ENCODE data around the gene LAMC3. TPM values are rescaled to one million over a fixed set of nuclear protein-coding genes. Genes with fewer than 3 reads are reported as not detected.
"Not testable (repeated sequence)": the region's sequence is repeated elsewhere in the genome, so short reads cannot be mapped to it uniquely, and the experiment has no call there.

LAMC3 gene
- total RNA-seq, 2 experiments from 2014 or later = 0.27 TPM

DNA sequence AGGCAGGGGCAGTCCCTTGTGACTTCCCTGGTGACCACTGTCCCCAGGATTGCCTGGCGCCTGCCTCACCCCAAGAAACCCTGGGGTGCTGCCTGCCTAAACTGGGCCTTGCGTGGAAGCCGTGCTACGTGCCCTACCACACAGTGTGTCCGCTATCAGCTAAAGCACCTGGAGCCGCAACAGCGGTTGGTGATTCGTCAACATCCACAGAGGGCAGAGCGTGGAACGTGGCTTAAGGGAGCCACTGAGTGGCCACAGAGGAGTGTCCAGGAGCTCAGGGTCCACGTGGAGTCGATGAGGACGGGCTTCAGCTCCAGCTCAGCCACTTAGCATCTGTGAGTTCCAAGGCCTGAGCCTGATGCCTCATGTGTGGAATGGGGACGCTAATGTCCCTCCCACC lies 25.3 kb downstream of the LAMC3 start:
- no peak overlapping the region for H3K27ac Mint-ChIP-seq
- H3K27me3 Mint-ChIP-seq = no peaks in the 10 kb centered on the region
- ChIA-PET POLR2A (no interaction called here), CTCF (no interaction called here)
- DNase-seq = no peak
- no peaks in the 10 kb centered on the region for H3K9me3 Mint-ChIP-seq
- H3K4me1 Mint-ChIP-seq = no peaks in the 10 kb centered on the region
- no peaks in the 10 kb centered on the region for H3K36me3 Mint-ChIP-seq (ENCODE audit: low read depth)
- no peak overlapping the region for H3K4me3 Mint-ChIP-seq

DNA sequence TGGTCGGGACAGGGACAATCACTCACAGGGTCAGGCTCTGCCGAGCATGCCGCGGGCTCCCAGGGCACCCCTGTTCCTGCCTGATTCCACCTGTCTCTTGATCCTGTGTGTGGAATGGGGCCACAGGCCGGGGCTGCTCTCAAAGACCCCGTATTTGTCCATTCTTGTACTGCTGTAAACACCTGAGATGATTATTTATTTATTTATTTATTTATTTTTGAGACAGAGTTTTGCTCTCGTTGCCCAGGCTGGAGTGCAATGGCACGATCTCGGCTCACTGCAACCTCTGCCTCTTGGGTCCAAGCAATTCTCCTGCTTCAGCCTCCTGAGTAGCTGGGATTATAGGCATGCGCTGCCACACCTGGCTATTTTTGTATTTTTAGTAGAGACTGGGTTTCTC lies 25.8 kb downstream of the LAMC3 start:
- H3K9me3 Mint-ChIP-seq; H3K36me3 Mint-ChIP-seq (ENCODE audit: low read depth); H3K4me1 Mint-ChIP-seq; DNase-seq; POLR2A ChIA-PET; H3K4me3 Mint-ChIP-seq; H3K27ac Mint-ChIP-seq; H3K27me3 Mint-ChIP-seq: not testable (repeated sequence)
- CTCF ChIA-PET = interaction anchor here (1.3 kb wide), 1 partner anchor 12 kb away, joined by 4 read pairs; no protein-coding TSS in a partner anchor

DNA sequence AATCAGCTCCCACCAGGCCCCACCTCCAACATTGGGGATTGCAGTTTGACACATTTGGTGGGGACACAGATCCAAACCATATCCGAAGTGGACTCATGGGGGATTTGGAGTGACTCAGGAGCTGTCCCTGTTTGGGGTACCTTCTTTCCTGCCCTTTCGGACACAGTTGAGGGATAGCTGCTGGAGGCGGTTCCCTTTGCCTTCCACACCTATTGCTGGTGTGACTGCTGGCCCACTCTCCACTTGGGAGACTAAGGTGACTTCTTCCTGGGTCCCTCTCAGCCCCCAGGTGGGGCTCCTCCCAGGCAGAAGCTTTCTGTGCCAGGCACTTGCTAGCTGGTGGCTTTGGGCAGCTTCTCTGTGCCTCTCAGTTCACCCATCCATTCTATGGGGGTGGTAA lies 26.6 kb downstream of the LAMC3 start:
- Mint-ChIP-seq H3K9me3 (no peaks in the 10 kb centered on the region), H3K4me3 (no peak overlapping the region), H3K27ac (no peak overlapping the region), H3K4me1 (no peaks in the 10 kb centered on the region), H3K27me3 (no peaks in the 10 kb centered on the region), H3K36me3 (ENCODE audit: low read depth) (no peaks in the 10 kb centered on the region)
- no peak for DNase-seq
- POLR2A ChIA-PET = no interaction called here
- CTCF ChIA-PET = interaction anchor here (1.3 kb wide), 1 partner anchor 11 kb away, joined by 4 read pairs; no protein-coding TSS in a partner anchor

DNA sequence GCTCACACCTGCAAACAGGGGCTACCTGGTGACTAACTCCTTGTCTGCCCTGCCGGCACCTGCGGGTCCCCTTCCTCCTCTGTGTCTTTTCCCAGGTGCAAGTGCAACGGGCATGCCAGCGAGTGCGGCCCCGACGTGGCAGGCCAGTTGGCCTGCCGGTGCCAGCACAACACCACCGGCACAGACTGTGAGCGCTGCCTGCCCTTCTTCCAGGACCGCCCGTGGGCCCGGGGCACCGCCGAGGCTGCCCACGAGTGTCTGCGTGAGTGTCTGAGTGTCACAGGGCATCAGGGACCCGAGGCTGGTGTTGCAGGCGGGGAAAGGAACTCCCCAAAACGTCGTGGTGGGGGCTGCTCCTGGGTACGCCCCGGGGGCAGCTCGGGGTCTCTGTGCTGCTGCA lies 27.1 kb downstream of the LAMC3 start:
- CTCF ChIA-PET = interaction anchor here (1.3 kb wide), 1 partner anchor 11 kb away, joined by 4 read pairs; no protein-coding TSS in a partner anchor

DNA sequence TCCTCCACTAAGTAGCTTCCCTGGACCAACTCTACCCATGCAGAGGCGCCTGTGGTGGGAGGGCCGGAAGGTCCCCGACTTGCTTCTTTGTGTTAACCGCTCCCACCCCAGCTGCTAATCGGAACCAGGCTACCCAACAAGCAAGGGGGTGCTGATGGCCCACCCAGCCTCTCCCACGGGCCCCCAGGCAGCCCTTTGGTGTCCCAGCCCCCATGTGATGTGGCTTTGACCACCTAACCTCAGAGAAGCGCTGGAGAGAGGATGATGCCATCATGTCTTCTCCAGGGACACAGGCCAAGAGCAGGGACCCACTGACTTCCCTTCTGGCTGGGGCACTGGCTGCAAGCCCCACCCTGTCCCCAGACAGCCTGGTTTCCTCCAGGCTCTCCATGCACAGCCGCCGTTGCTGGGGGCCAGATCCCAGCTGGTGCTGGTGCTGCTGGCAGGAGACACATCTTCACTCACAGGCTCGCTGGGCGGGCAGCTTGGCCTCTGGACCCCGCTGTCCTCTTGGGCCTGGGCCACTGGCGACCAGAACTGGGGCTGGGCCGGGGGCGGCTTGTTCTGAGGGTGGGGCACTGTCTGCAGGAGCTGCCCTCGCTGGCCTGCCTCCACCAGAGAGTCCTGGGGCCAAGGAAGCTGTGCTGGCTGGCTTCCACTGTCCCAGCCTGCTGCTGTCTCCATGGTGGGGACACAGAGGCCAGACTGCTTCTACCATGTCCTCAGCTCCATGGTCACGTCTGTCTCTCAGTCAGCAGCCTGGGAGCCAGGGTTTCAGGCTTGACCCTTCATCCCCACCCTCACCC lies 27.8 kb downstream of the LAMC3 start:
- CTCF ChIA-PET = interaction anchor here (2.0 kb wide), 1 partner anchor 9 kb away, joined by 6 read pairs; no protein-coding TSS in a partner anchor
- no peak for DNase-seq
- no peaks in the 10 kb centered on the region for H3K36me3 Mint-ChIP-seq (ENCODE audit: low read depth)
- POLR2A ChIA-PET = no interaction called here
- no peaks in the 10 kb centered on the region for H3K4me1 Mint-ChIP-seq
- no peak overlapping the region for H3K27ac Mint-ChIP-seq
- no peak overlapping the region for H3K4me3 Mint-ChIP-seq
- H3K27me3 Mint-ChIP-seq = no peaks in the 10 kb centered on the region
- H3K9me3 Mint-ChIP-seq = no peaks in the 10 kb centered on the region

More for the DNA sequence above, 27.1 kb downstream of the LAMC3 start:
- no peak overlapping the region for H3K27ac Mint-ChIP-seq
- no peaks in the 10 kb centered on the region for H3K36me3 Mint-ChIP-seq (ENCODE audit: low read depth)
- no peaks in the 10 kb centered on the region for H3K27me3 Mint-ChIP-seq
- no peak for DNase-seq
- POLR2A ChIA-PET = no interaction called here
- H3K4me1 Mint-ChIP-seq = no peaks in the 10 kb centered on the region
- no peaks in the 10 kb centered on the region for H3K9me3 Mint-ChIP-seq
- H3K4me3 Mint-ChIP-seq = no peak overlapping the region

DNA sequence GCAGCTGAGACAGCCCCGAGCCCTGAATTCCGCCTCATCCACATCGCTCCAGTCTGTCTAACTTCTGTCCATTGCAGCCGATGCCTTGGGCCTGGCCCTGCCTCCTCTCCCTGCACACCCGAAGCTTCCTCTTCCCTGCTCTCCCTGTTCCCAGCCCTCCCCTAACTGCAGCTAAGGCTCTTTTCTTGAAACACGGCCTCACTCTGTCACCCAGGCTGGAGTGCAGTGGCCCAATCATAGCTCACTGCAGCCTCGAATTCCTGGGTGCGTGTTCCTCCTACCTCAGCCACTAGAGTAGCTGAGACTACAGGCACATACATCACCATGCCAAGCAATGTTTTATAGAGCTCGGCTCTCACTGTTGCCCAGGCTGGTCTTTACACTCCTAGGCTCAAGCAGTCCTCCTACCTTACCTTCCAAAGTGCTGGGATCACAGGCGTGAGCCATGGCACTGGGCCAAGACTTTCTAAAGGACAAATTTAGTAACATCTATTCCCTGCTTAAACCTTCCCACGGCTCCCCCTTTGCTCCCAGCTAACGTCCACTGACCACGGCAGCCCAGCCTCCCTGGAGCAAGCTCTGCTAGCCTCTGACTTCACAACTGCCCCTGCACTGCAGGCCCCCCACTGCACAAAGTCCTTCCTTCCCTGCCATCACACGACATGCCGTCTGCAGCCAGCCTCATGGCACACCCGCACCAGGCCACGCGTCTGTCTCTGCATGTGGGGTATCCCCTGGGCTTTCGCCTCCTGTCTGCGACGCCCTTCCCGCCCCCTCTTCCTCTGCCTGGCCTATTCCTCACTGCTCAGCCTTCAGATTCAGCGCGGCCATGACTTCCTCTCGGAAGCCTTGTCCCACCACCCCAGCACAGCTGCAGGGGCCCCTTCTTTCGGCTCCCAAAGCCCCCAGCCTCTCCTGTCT lies 28.6 kb downstream of the LAMC3 start:
- Mint-ChIP-seq H3K27ac (no peak overlapping the region), H3K4me3 (no peak overlapping the region), H3K9me3 (no peaks in the 10 kb centered on the region), H3K36me3 (ENCODE audit: low read depth) (no peaks in the 10 kb centered on the region), H3K4me1 (no peaks in the 10 kb centered on the region), H3K27me3 (no peaks in the 10 kb centered on the region)
- ChIA-PET CTCF (interaction anchor here (0.7 to 2.0 kb wide), 2 partner anchors 8 to 13 kb away, joined by 3 to 6 read pairs; no protein-coding TSS in a partner anchor), POLR2A (no interaction called here)
- DNase-seq = no peak

DNA sequence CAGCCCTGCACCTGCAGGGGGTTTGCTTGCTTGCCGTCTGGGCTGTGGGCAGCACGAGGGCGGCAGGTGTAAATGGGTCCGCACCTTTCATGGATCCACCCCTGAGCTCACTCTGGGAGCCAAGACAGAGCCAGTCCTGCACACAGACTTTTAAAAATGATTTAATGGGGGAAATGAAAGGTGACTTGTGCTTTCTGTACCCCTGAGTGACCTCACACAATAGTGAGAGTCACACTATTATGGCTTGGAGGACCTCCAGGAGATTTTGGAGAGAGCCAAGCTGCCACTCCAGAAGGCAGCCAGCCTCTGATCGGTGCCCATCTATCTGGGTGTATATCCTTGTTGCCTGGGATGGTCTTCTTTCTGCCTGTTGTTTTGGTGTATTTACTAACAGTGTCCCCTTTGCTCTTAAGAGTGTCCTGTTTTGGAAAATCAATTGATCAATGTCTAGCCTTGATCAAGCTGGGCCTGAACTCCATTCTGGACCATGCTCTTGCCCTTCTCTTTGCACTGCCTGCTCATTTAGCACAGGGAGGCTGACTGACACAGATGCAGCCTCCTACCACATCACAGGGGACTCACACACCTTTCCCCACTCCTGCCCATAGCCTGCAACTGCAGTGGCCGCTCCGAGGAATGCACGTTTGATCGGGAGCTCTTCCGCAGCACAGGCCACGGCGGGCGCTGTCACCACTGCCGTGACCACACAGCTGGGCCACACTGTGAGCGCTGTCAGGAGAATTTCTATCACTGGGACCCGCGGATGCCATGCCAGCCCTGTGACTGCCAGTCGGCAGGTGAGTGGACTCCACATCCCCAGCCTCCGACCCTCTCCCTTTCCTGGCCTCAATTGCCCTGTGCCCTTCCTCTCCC lies 29.5 kb downstream of the LAMC3 start:
- peaks cover 1% of the 10 kb centered on the region for H3K4me1 Mint-ChIP-seq
- no peak overlapping the region for H3K4me3 Mint-ChIP-seq
- CTCF ChIA-PET = interaction anchor here (2.0 kb wide), 1 partner anchor 8 kb away, joined by 6 read pairs; no protein-coding TSS in a partner anchor
- no peak for DNase-seq
- no peak overlapping the region for H3K27ac Mint-ChIP-seq
- no peaks in the 10 kb centered on the region for H3K36me3 Mint-ChIP-seq (ENCODE audit: low read depth)
- H3K9me3 Mint-ChIP-seq = no peaks in the 10 kb centered on the region
- H3K27me3 Mint-ChIP-seq = no peaks in the 10 kb centered on the region
- POLR2A ChIA-PET = no interaction called here

DNA sequence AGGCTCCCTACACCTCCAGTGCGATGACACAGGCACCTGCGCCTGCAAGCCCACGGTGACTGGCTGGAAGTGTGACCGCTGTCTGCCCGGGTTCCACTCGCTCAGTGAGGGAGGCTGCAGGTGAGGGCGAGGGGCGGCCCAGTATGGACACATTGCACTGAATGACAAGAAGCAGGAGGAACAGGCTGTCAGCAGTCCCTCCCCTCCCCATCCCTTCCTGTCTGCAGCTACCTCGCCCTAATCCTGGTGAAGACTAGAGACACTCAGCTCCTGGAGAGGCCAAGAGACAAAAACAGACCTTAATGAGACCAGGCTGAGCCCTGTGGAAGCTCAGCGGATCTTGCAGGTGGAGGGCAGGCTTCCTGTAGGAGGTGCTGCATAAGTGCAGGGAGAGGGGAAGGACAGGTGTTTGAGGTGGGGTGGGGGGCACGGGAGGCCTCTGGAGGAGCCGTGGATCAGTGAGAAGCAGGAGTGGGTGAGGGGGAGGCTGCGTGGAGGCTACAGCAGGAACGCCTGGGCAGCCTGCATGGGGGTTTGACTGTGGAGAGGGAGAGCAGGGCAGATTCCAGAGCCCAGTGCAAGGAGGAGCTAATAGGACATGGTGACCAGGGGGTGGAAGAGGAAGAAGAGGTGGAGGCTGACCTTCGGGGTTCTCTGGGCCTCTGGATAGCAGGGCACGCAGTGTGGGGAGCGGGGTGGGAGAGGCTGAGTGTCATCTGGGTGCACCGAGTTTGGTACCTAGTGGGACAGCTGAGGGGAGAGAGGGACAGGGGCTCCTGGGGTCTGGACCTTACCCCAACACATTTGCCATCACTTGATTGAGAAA lies 30.4 kb downstream of the LAMC3 start:
- DNase-seq = no peak
- Mint-ChIP-seq H3K27me3 (no peaks in the 10 kb centered on the region), H3K4me1 (peaks cover 2% of the 10 kb centered on the region), H3K27ac (no peak overlapping the region), H3K4me3 (no peak overlapping the region), H3K36me3 (ENCODE audit: low read depth) (no peaks in the 10 kb centered on the region), H3K9me3 (no peaks in the 10 kb centered on the region)
- CTCF ChIA-PET = no interaction called here
- POLR2A ChIA-PET = no interaction called here

DNA sequence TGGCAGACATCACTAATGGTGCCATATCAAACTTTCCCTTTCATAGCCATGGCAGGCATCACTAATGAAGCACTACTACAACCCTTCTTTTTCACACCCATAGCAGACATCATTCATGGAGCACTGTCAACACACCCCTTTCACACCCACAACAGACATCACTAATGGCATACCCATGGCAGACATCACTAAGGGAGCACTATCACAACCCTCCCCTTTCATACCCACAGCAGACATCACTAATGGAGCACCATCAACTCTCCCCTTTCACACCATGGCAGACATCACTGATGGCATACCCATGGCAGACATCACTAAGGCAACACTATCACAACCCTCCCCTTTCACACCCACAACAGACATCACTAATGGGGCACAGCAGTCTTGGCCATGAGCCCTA lies 33.7 kb downstream of the LAMC3 start:
- no peaks in the 10 kb centered on the region for H3K27me3 Mint-ChIP-seq
- CTCF ChIA-PET = no interaction called here
- H3K4me1 Mint-ChIP-seq = peaks cover 7% of the 10 kb centered on the region
- H3K27ac Mint-ChIP-seq = no peak overlapping the region
- H3K9me3 Mint-ChIP-seq = no peaks in the 10 kb centered on the region
- DNase-seq = no peak
- POLR2A ChIA-PET = no interaction called here
- H3K4me3 Mint-ChIP-seq = no peak overlapping the region
- H3K36me3 Mint-ChIP-seq (ENCODE audit: low read depth) = no peaks in the 10 kb centered on the region

DNA sequence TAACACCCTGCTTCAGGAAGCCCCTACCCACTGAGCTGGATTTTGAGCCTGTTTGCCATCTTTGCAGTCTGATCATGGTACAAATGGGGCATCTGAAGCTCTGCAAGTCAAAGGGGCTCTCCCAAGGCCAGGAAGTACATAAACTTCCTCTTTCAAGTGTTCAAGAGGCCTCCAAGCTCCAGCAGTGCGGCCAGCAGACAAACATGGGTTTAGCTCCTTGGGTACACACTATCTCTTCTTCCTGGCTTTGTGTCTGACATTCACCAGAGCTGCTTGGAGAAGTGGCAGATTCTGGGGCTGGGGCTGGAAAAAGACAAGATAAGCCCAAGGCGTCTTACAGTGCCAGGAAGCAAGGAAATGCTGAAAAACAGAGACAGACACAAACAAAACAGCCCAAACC lies 34.1 kb downstream of the LAMC3 start:
- no peak overlapping the region for H3K4me3 Mint-ChIP-seq
- POLR2A ChIA-PET = no interaction called here
- H3K9me3 Mint-ChIP-seq = no peaks in the 10 kb centered on the region
- H3K27me3 Mint-ChIP-seq = no peaks in the 10 kb centered on the region
- H3K27ac Mint-ChIP-seq = no peak overlapping the region
- DNase-seq = no peak
- CTCF ChIA-PET = no interaction called here
- peaks cover 7% of the 10 kb centered on the region for H3K4me1 Mint-ChIP-seq
- no peaks in the 10 kb centered on the region for H3K36me3 Mint-ChIP-seq (ENCODE audit: low read depth)

DNA sequence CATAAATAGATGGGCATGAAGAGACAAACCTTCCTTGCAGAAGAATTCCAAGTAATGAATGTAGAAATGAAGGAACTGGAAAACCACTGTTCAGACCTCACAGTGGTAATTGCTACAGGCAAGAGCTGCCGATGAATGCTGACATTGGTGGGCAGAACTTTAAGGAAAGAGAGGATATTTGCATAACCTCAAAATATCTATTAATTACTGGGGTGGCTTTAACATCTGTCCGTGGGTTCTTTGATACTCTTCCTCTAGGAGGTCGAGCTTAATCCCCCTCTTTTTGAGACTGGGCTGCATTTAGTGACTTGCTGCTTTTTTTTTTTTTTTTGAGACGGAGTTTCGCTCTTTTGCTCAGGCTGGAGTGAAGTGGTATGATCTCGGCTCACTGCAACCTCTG lies 34.7 kb downstream of the LAMC3 start:
- no peaks in the 10 kb centered on the region for H3K9me3 Mint-ChIP-seq
- H3K36me3 Mint-ChIP-seq (ENCODE audit: low read depth) = no peaks in the 10 kb centered on the region
- POLR2A ChIA-PET = no interaction called here
- H3K4me1 Mint-ChIP-seq = peaks cover 7% of the 10 kb centered on the region
- no peak for DNase-seq
- CTCF ChIA-PET = no interaction called here
- H3K4me3 Mint-ChIP-seq = no peak overlapping the region
- H3K27ac Mint-ChIP-seq = no peak overlapping the region
- peaks cover 3% of the 10 kb centered on the region for H3K27me3 Mint-ChIP-seq
